Dermis microvascular lymphatic vessel endothelial cell (primary cell): ENCODE results near the gene USP43. TPM values are rescaled to one million over a fixed set of nuclear protein-coding genes. Genes with fewer than 3 reads are reported as not detected.

Source experiments
- DNase-seq, 2 donors: peaks; one replicate each; pipeline versions ENCODE4 v3.0.0 to v3.0.0-alpha.2; 2010; ENCODE audit warnings: low read depth in 2 of 2
- total RNA-seq: library from RNA; depleted of rRNA; stranded (reverse); fragments of >200 nt; gene quantifications from 2 replicates; pipeline ENCODE4 v1.2.1, GENCODE V29; 2014

Gene USP43
- total RNA-seq, 1 donor from 2014 or later: 0.13 TPM

DNA sequence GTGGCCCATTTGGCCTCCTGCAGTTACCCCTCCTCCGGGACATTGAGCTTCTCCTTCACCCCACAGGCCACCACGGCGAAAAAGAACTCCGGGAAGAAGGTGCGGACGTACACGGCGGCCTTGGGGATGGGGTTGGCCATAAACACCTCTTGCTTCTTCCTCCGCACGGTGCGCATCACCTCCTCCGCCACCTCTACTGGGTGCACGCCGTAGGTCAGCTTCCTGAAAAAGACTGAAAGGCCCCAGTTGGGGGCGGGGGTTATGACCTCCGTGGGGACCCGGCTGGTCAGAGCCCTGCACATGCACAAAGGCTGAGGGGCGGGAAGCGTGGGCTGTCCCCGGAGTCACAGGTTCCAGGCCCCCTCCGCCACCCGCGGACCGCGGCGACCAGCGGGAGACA, 126.1 kb downstream of the USP43 start:
- no peak for DNase-seq

- DNase-seq: no peak
These were observed 127.3 kb downstream of the USP43 start for GRCh38 chr17:9772658-9773057.

- DNase-seq: no peak
These were observed 131.6 kb downstream of the USP43 start for GRCh38 chr17:9776911-9777310.

Other genes with a start within 250 kb of the USP43 start
- 49.3 and 59.8 TPM in 2 replicates for gene STX8, start 69.7 kb upstream of the USP43 start, total RNA-seq
- gene CFAP52, start 68.9 kb upstream of the USP43 start, total RNA-seq: not detected in 2 replicates
- not detected in 2 replicates for gene DHRS7C, start 146.1 kb downstream of the USP43 start, total RNA-seq
- gene GSG1L2, start 176.6 kb downstream of the USP43 start, total RNA-seq: not detected in 2 replicates
- under 0.01 TPM in 1 of 2 replicates, not detected in the other for gene GLP2R, start 180.4 kb downstream of the USP43 start, total RNA-seq